HCT116 (cell line): ENCODE data around the gene SSH2. TPM values are rescaled to one million over a fixed set of nuclear protein-coding genes. Genes with fewer than 3 reads are reported as not detected.
"Not testable (repeated sequence)": the region's sequence is repeated elsewhere in the genome, so short reads cannot be mapped to it uniquely, and the experiment has no call there.

ENCODE experiments used
- ATAC-seq: fragments of 200-7000 bp; cut with Tn5 transposase; 2 replicates; pipeline ENCODE4 v1.9.1; 2020; ENCODE audit warnings: mild to moderate bottlenecking, moderate library complexity
- BruUV-seq: library from RNA; stranded (reverse); fragments of 400-500 nt; replicated peaks from 2 replicates; lab custom pipeline; 2021; lab: Mats Ljungman, UMichigan
- CTCF ChIA-PET: fragments of 300-600 bp; sonication (Branson Sonifier 250); formaldehyde crosslinking; loops from one replicate; lab custom pipeline; 2021; ENCODE audit warnings: antibody characterized with exemption; lab: Charles Lee
- POLR2A ChIA-PET: fragments of 300-600, 350-600 bp; sonication (Branson Sonifier 250); formaldehyde crosslinking; loops from one replicate; lab custom pipeline; 2021; ENCODE audit warnings: antibody characterized with exemption; lab: Charles Lee
- RAD21 ChIA-PET, 2 experiments: fragments of 300-600 bp; sonication (Branson Sonifier 250); formaldehyde crosslinking; loops; one replicate each; lab custom pipeline; 2023; ENCODE audit warnings: low total read pairs in 2 of 2; ENCODE audit not compliant: uncharacterized antibody in 2 of 2, unreplicated experiment in 2 of 2, low non-redundant PET in 1 of 2; lab: Charles Lee
- DNase-seq: peaks from one replicate; pipeline ENCODE4 v3.0.0-alpha.2; 2010; ENCODE audit warnings: low read depth, low spot score
- H2AFZ ChIP-seq: fragments of 200-600 bp; shearing (Covaris generic), sonication (generic); 2 replicates; pipeline ENCODE4 v1.6.1; 2017; ENCODE audit warnings: low read depth, mixed run types, mixed read lengths, antibody characterized with exemption, low read length; ENCODE audit not compliant: poor library complexity, severe bottlenecking
- H3K27ac ChIP-seq: 2 replicates; pipeline ENCODE4 v1.5.1; 2012; ENCODE audit warnings: low read depth, low read length
- H3K27me3 ChIP-seq: fragments of 200-600 bp; sonication (generic); 2 replicates; pipeline ENCODE4 v1.6.1; 2016; ENCODE audit warnings: mixed run types, low read length, mixed read lengths; ENCODE audit not compliant: insufficient read depth
- H3K36me3 ChIP-seq, 2 experiments: fragments of 200-500 bp in 1 of 2; fragments of 200-600 bp in 1 of 2; sonication (Bioruptor generic) in 1 of 2; sonication (generic) in 1 of 2; 2 replicates each; pipeline versions ENCODE4 v1.5.1 to v1.6.1; 2014 to 2016; ENCODE audit warnings: low read length in 2 of 2, inconsistent platforms in 1 of 2, mixed read lengths in 1 of 2, mixed run types in 1 of 2; ENCODE audit not compliant: insufficient read depth in 2 of 2, control insufficient read depth in 1 of 2
- H3K4me1 ChIP-seq, 2 experiments: fragments of 200-600 bp in 1 of 2; sonication (generic) in 1 of 2; 2 replicates each; pipeline versions ENCODE4 v1.5.1 to v1.6.1; 2012 to 2017; ENCODE audit warnings: low read length in 2 of 2, inconsistent platforms in 1 of 2, mild to moderate bottlenecking in 1 of 2, mixed read lengths in 1 of 2, mixed run types in 1 of 2, moderate library complexity in 1 of 2; ENCODE audit not compliant: insufficient read depth in 2 of 2, control insufficient read depth in 1 of 2
- H3K4me2 ChIP-seq: fragments of 200-600 bp; sonication (generic); 2 replicates; pipeline ENCODE4 v1.6.1; 2017; ENCODE audit warnings: mixed run types, low read length, mixed read lengths
- H3K4me3 ChIP-seq, 2 experiments: fragments of 200-600 bp in 1 of 2; sonication (generic) in 1 of 2; replicated peaks in 1 of 2; 2 replicates each; pipeline ENCODE4 v1.5.1; 2011 to 2016; ENCODE audit warnings: low read length in 2 of 2, control low read depth in 1 of 2, low read depth in 1 of 2, mild to moderate bottlenecking in 1 of 2, mixed read lengths in 1 of 2, mixed run types in 1 of 2
- H3K79me2 ChIP-seq: fragments of 200-600 bp; sonication (generic); 2 replicates; pipeline ENCODE4 v1.6.1; 2017; ENCODE audit warnings: mild to moderate bottlenecking, mixed run types, low read length, moderate library complexity, mixed read lengths; ENCODE audit not compliant: insufficient read depth
- H3K9ac ChIP-seq: fragments of 200-600 bp; sonication (generic); 2 replicates; pipeline ENCODE4 v1.6.1; 2016; ENCODE audit warnings: low read length, mixed read lengths
- H3K9me2 ChIP-seq: fragments of 200-600 bp; sonication (generic), shearing (Covaris generic); 2 replicates; pipeline ENCODE4 v1.6.1; 2017; ENCODE audit warnings: mixed run types, mild to moderate bottlenecking, moderate library complexity; ENCODE audit not compliant: insufficient read depth
- H3K9me3 ChIP-seq, 2 experiments: fragments of 200-500 bp in 1 of 2; fragments of 200-600 bp in 1 of 2; sonication (Bioruptor generic) in 1 of 2; sonication (generic) in 1 of 2; 2 replicates each; pipeline ENCODE4 v1.6.1; 2014 to 2017; ENCODE audit warnings: low read length in 2 of 2, mixed read lengths in 2 of 2, inconsistent platforms in 1 of 2, low read depth in 1 of 2, mild to moderate bottlenecking in 1 of 2, mixed run types in 1 of 2, moderate library complexity in 1 of 2; ENCODE audit not compliant: control insufficient read depth in 1 of 2, insufficient read depth in 1 of 2
- H4K20me1 ChIP-seq: fragments of 200-600 bp; sonication (generic), shearing (Covaris generic); 2 replicates; pipeline ENCODE4 v1.6.1; 2017; ENCODE audit warnings: mixed run types, mild to moderate bottlenecking, moderate library complexity; ENCODE audit not compliant: insufficient read depth
- CEBPB ChIP-seq: IDR thresholded peaks from 2 replicates; pipeline ENCODE4 v1.6.1; 2012; ENCODE audit warnings: low read depth
- FOSL1 ChIP-seq: IDR thresholded peaks from 2 replicates; pipeline ENCODE4 v1.6.1; 2012; ENCODE audit warnings: low read depth
- JUND ChIP-seq: IDR thresholded peaks from 2 replicates; pipeline ENCODE4 v1.6.1; 2012
- POLR2AphosphoS5 ChIP-seq: IDR thresholded peaks from 2 replicates; pipeline ENCODE4 v1.6.1; 2011; ENCODE audit warnings: mild to moderate bottlenecking, low read depth, low read length, moderate library complexity
- REST ChIP-seq: IDR thresholded peaks from 2 replicates; pipeline ENCODE4 v1.6.1; 2012; ENCODE audit warnings: low read depth
- SIN3A ChIP-seq: IDR thresholded peaks from 2 replicates; pipeline ENCODE4 v1.6.1; 2012; ENCODE audit warnings: low read depth
- YY1 ChIP-seq: IDR thresholded peaks from 2 replicates; pipeline ENCODE4 v1.6.1; 2011; ENCODE audit warnings: low read length, low read depth, moderate library complexity, mild to moderate bottlenecking; ENCODE audit not compliant: insufficient replicate concordance; ENCODE audit errors: extremely low read depth
- ZBTB33 ChIP-seq: IDR thresholded peaks from 2 replicates; pipeline ENCODE4 v1.6.1; 2011; ENCODE audit warnings: mild to moderate bottlenecking, low read length, moderate library complexity; ENCODE audit not compliant: insufficient replicate concordance; ENCODE audit errors: extremely low read depth
- intact Hi-C: fragments of 100-400 bp; cut with micrococcal nuclease; formaldehyde crosslinking; loops from 2 replicates; pipeline ENCODE4 v1.10.0; 2022
- total RNA-seq: library from RNA; stranded (reverse); gene quantifications from one replicate; pipeline ENCODE4 v1.2.1, GENCODE V29; 2021; ENCODE audit not compliant: unreplicated experiment

The SSH2 gene
- total RNA-seq, 1 experiment from 2014 or later = 17.0 TPM

DNA sequence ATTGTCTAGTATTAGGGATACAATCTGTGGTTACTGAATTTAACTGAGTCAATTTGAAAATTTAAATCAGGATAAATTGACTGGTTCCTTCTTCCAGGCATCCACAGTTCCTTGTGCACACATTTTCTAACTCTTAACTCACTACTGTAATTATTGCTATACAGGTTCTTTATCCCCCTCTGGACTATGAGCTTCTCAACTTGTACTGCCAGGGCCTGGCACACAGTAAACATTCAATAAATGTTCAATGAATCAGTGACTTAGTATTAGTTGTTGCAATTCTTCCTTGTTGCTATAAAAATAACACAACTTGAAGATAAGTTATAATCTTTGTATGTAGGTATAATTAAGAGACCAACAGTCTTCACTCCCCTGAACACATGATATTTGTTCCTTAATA, 67.9 kb downstream of the SSH2 start:
- no peak overlapping the region for H3K4me2 ChIP-seq
- DNase-seq = no peak
- H3K79me2 ChIP-seq = peaks cover 3% of the 10 kb centered on the region; the same call in 1 of the 2 replicates
- no peak overlapping the region for H3K9ac ChIP-seq
- no peak for ATAC-seq
- H3K9me3 ChIP-seq = no peaks in the 10 kb centered on the region
- no peaks in the 10 kb centered on the region for H3K4me1 ChIP-seq
- BruUV-seq = no TSS peak
- no peaks in the 10 kb centered on the region for H3K36me3 ChIP-seq
- no peaks in the 10 kb centered on the region for H3K9me2 ChIP-seq
- H3K27me3 ChIP-seq = no peaks in the 10 kb centered on the region
- ChIA-PET CTCF (no interaction called here), POLR2A (no interaction called here), RAD21 (no interaction called here)
- no peak overlapping the region for H3K27ac ChIP-seq
- intact Hi-C loops = no loop called here
- no peak overlapping the region for H2AFZ ChIP-seq
- H3K4me3 ChIP-seq = no peak overlapping the region
- H4K20me1 ChIP-seq = no peaks in the 10 kb centered on the region
- no peak for TF ChIP-seq JUND

DNA sequence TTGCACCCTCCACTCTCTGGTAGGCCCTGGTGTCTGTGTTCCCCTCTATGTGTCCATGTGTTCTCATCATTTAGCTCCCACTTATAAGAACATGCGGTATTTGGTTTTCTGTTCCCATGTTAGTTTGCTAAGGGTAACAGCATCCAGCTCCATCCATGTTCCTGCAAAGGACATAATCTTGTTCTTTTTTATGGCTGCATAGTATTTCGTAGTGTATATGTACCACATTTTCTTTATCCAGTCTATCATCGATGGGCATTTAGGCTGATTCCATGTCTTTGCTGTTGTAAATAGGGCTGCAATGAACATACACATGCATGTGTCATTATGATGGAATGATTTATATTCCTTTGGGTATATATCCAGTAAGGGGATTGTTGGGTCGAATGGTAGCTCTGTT, 70.6 kb downstream of the SSH2 start:
- H3K9me3 ChIP-seq, CTCF ChIA-PET, RAD21 ChIA-PET, DNase-seq, H3K27me3 ChIP-seq, H4K20me1 ChIP-seq, H2AFZ ChIP-seq, ATAC-seq, H3K27ac ChIP-seq, H3K9ac ChIP-seq, H3K36me3 ChIP-seq, H3K4me3 ChIP-seq, POLR2A ChIA-PET, H3K4me1 ChIP-seq, intact Hi-C loops, H3K79me2 ChIP-seq, H3K4me2 ChIP-seq, H3K9me2 ChIP-seq, BruUV-seq: not testable (repeated sequence)

- peaks cover 0 to 4% of the 10 kb centered on the region in 2 experiments; a peak in 1 of 4 replicates for H3K4me1 ChIP-seq
- no peaks in the 10 kb centered on the region for H3K9me2 ChIP-seq
- H3K79me2 ChIP-seq = no peaks in the 10 kb centered on the region; the same call in 1 of the 2 replicates
- no peak for ATAC-seq
- intact Hi-C loops = no loop called here
- H3K36me3 ChIP-seq = no peaks in the 10 kb centered on the region
- H2AFZ ChIP-seq = no peak overlapping the region
- no peaks in the 10 kb centered on the region for H4K20me1 ChIP-seq
- H3K9me3 ChIP-seq = no peaks in the 10 kb centered on the region
- no TSS peak for BruUV-seq
- H3K27ac ChIP-seq = no peak overlapping the region
- POLR2A ChIA-PET = no interaction called here
- DNase-seq = no peak
- RAD21 ChIA-PET = no interaction called here
- no peak overlapping the region for H3K4me2 ChIP-seq
- no peak overlapping the region for H3K9ac ChIP-seq
- CTCF ChIA-PET = no interaction called here
- no peak overlapping the region for H3K4me3 ChIP-seq
- no peaks in the 10 kb centered on the region for H3K27me3 ChIP-seq
- TF ChIP-seq REST = no peak
- TF ChIP-seq POLR2AphosphoS5 = no peak
- TF ChIP-seq YY1 = no peak
- no peak for TF ChIP-seq ZBTB33
- no peak for TF ChIP-seq FOSL1
- TF ChIP-seq SIN3A = no peak
- TF ChIP-seq CEBPB = no peak
These were observed 72.2 kb downstream of the SSH2 start for GRCh38 chr17:29857823-29858222.
